NCI-H146 treated with DMSO at 0.1 percent for 48 hours (cell line): ENCODE data around the gene CCDC197.

Experiments
- DNase-seq: peaks from one replicate; lab custom pipeline; 2025; ENCODE audit not compliant: unreplicated experiment; lab: John Stamatoyannopoulos, UW

CCDC197 gene

GRCh38 chr14:94022532-94023411 is 25.7 kb downstream of the CCDC197 start:
- no peak for DNase-seq

- no peak for DNase-seq
Observed at GRCh38 chr14:94024549-94024948, 27.4 kb downstream of the CCDC197 start.

- no peak for DNase-seq
Observed at GRCh38 chr14:94025720-94026119, 28.6 kb downstream of the CCDC197 start.

GRCh38 chr14:94026173-94026888 is 29.2 kb downstream of the CCDC197 start, which contains the start of gene OTUB2:
TSS of gene OTUB2 (plus strand) at chr14:94026340. CDS start at chr14:94026538, 198 bp downstream.
- peak; percentile 82 for DNase-seq

- DNase-seq = no peak
Observed at GRCh38 chr14:94026889-94027469, 29.9 kb downstream of the CCDC197 start.

- DNase-seq = no peak
Observed at GRCh38 chr14:94027566-94028449, 30.7 kb downstream of the CCDC197 start.

GRCh38 chr14:94028450-94028826 is 31.3 kb downstream of the CCDC197 start:
- DNase-seq = no peak

GRCh38 chr14:94029265-94029664 is 32.2 kb downstream of the CCDC197 start:
- DNase-seq = no peak

GRCh38 chr14:94029671-94030203 is 32.6 kb downstream of the CCDC197 start:
- no peak for DNase-seq

- no peak for DNase-seq
Observed at GRCh38 chr14:94030571-94030970, 33.5 kb downstream of the CCDC197 start.

GRCh38 chr14:94031161-94031882 is 34.2 kb downstream of the CCDC197 start:
- no peak for DNase-seq

- DNase-seq = no peak
Observed at GRCh38 chr14:94031883-94032279, 34.8 kb downstream of the CCDC197 start.

GRCh38 chr14:94034886-94035285 is 37.8 kb downstream of the CCDC197 start:
- DNase-seq = no peak

- DNase-seq = peak; percentile 2
Observed at GRCh38 chr14:94036313-94037167, 39.4 kb downstream of the CCDC197 start.

- DNase-seq = no peak
Observed at GRCh38 chr14:94037954-94038353, 40.9 kb downstream of the CCDC197 start.

- DNase-seq = no peak
Observed at GRCh38 chr14:94038510-94038909, 41.4 kb downstream of the CCDC197 start.

- DNase-seq = no peak
Observed at GRCh38 chr14:94038921-94039629, 42.0 kb downstream of the CCDC197 start.

- DNase-seq = no peak
Observed at GRCh38 chr14:94040247-94040646, 43.1 kb downstream of the CCDC197 start.
